Parathyroid adenoma (tissue), 2 donors: ENCODE data around the gene GGA3.
A peak's percentile ranks its signal among the peaks of the same experiment; 100 is the strongest.
"Not testable (repeated sequence)": the region's sequence is repeated elsewhere in the genome, so short reads cannot be mapped to it uniquely, and the experiment has no call there.

Experiments used
- H2AFZ ChIP-seq: fragments of 300-600 bp; sonication (generic); one replicate; pipeline ENCODE4 v1.7.0; 2017; ENCODE audit warnings: antibody characterized with exemption, mild to moderate bottlenecking
- H3K27ac ChIP-seq: fragments of 300-600 bp; sonication (generic); one replicate; pipeline ENCODE4 v1.7.0; 2017
- H3K27me3 ChIP-seq: fragments of 300-600 bp; sonication (generic); one replicate; pipeline ENCODE4 v1.7.0; 2017; ENCODE audit warnings: low read length; ENCODE audit not compliant: control insufficient read depth, insufficient read depth
- H3K36me3 ChIP-seq: fragments of 300-600 bp; sonication (generic); one replicate; pipeline ENCODE4 v1.7.0; 2017; ENCODE audit warnings: low read length; ENCODE audit not compliant: control insufficient read depth, insufficient read depth
- H3K4me1 ChIP-seq: fragments of 300-600 bp; sonication (generic); one replicate; pipeline ENCODE4 v1.7.0; 2017; ENCODE audit warnings: control low read depth
- H3K4me2 ChIP-seq: fragments of 300-600 bp; sonication (generic); one replicate; pipeline ENCODE4 v1.7.0; 2017; ENCODE audit warnings: low read length
- H3K4me3 ChIP-seq: fragments of 300-600 bp; sonication (generic); one replicate; pipeline ENCODE4 v1.7.0; 2017; ENCODE audit warnings: low read depth, low read length
- H3K79me2 ChIP-seq: fragments of 300-600 bp; sonication (generic); one replicate; pipeline ENCODE4 v1.7.0; 2017; ENCODE audit warnings: control low read depth
- H3K9ac ChIP-seq: fragments of 300-600 bp; sonication (generic); one replicate; pipeline ENCODE4 v1.7.0; 2017; ENCODE audit warnings: mild to moderate bottlenecking
- H3K9me3 ChIP-seq: fragments of 300-600 bp; sonication (generic); one replicate; pipeline ENCODE4 v1.7.0; 2017; ENCODE audit warnings: low read length; ENCODE audit not compliant: control insufficient read depth
- TF ChIP-seq, protein P1 (sequence below): fragments of 300-600 bp; sonication (generic); IDR thresholded peaks from one replicate; pipeline ENCODE4 v1.7.0; 2017; ENCODE audit warnings: antibody characterized with exemption, mild to moderate bottlenecking
- donor health status: primary hyperparathyroidism.

GGA3 gene

GRCh38 chr17:75265614-75266315 is 4.4 kb upstream of the GGA3 start:
- H3K9ac ChIP-seq: no peak overlapping the region
- H3K27ac ChIP-seq: no peak overlapping the region
- TF ChIP-seq, protein P1, sequence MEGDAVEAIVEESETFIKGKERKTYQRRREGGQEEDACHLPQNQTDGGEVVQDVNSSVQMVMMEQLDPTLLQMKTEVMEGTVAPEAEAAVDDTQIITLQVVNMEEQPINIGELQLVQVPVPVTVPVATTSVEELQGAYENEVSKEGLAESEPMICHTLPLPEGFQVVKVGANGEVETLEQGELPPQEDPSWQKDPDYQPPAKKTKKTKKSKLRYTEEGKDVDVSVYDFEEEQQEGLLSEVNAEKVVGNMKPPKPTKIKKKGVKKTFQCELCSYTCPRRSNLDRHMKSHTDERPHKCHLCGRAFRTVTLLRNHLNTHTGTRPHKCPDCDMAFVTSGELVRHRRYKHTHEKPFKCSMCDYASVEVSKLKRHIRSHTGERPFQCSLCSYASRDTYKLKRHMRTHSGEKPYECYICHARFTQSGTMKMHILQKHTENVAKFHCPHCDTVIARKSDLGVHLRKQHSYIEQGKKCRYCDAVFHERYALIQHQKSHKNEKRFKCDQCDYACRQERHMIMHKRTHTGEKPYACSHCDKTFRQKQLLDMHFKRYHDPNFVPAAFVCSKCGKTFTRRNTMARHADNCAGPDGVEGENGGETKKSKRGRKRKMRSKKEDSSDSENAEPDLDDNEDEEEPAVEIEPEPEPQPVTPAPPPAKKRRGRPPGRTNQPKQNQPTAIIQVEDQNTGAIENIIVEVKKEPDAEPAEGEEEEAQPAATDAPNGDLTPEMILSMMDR: no peak
- peaks cover 21% of the 10 kb centered on the region for H3K4me1 ChIP-seq
- H3K9me3 ChIP-seq: no peaks in the 10 kb centered on the region
- no peak overlapping the region for H3K4me2 ChIP-seq
- H2AFZ ChIP-seq: no peak overlapping the region
- no peaks in the 10 kb centered on the region for H3K36me3 ChIP-seq
- no peak overlapping the region for H3K4me3 ChIP-seq
- no peaks in the 10 kb centered on the region for H3K27me3 ChIP-seq
- H3K79me2 ChIP-seq: peaks cover 15% of the 10 kb centered on the region

- Histone ChIP-seq H3K27ac (no peak overlapping the region), H3K36me3 (no peaks in the 10 kb centered on the region), H3K27me3 (no peaks in the 10 kb centered on the region), H3K4me1 (peaks cover 22% of the 10 kb centered on the region), H2AFZ (no peak overlapping the region), H3K4me2 (peak overlapping the region; percentile 97), H3K9ac (no peak overlapping the region), H3K4me3 (no peak overlapping the region), H3K9me3 (no peaks in the 10 kb centered on the region), H3K79me2 (peaks cover 42% of the 10 kb centered on the region)
- TF ChIP-seq, protein P1: no peak
Observed at GRCh38 chr17:75263055-75263454, 1.6 kb upstream of the GGA3 start.

- peak overlapping the region; percentile 95 for H3K4me3 ChIP-seq
- peak overlapping the region; percentile 92 for H3K9ac ChIP-seq
- H3K79me2 ChIP-seq: peaks cover 49% of the 10 kb centered on the region
- H3K27me3 ChIP-seq: no peaks in the 10 kb centered on the region
- H3K27ac ChIP-seq: peak overlapping the region; percentile 98
- no peaks in the 10 kb centered on the region for H3K36me3 ChIP-seq
- no peaks in the 10 kb centered on the region for H3K9me3 ChIP-seq
- TF ChIP-seq, protein P1: no peak
- H3K4me2 ChIP-seq: peak overlapping the region; percentile 97
- H2AFZ ChIP-seq: peak overlapping the region; percentile 92
- H3K4me1 ChIP-seq: peaks cover 16% of the 10 kb centered on the region
Observed at GRCh38 chr17:75262112-75262606, 753 bp upstream of the GGA3 start.

GRCh38 chr17:75260641-75261335 is 618 bp downstream of the GGA3 start:
- TF ChIP-seq, protein P1: no peak
- Histone ChIP-seq H3K27me3 (no peaks in the 10 kb centered on the region), H3K27ac (peak overlapping the region; percentile 98), H3K36me3 (no peaks in the 10 kb centered on the region), H3K4me3 (peak overlapping the region; percentile 95), H3K4me2 (peak overlapping the region; percentile 97), H3K9ac (peak overlapping the region; percentile 92), H3K79me2 (peaks cover 54% of the 10 kb centered on the region), H3K4me1 (peaks cover 16% of the 10 kb centered on the region), H3K9me3 (no peaks in the 10 kb centered on the region), H2AFZ (peak overlapping the region; percentile 92)

GRCh38 chr17:75257228-75257627 is 4.2 kb downstream of the GGA3 start:
- H3K9ac ChIP-seq, H3K27ac ChIP-seq, H3K9me3 ChIP-seq, H3K27me3 ChIP-seq, H3K4me2 ChIP-seq, H3K36me3 ChIP-seq, H2AFZ ChIP-seq, H3K4me3 ChIP-seq, H3K4me1 ChIP-seq: not testable (repeated sequence)
- peaks cover 63% of the 10 kb centered on the region for H3K79me2 ChIP-seq

DNA sequence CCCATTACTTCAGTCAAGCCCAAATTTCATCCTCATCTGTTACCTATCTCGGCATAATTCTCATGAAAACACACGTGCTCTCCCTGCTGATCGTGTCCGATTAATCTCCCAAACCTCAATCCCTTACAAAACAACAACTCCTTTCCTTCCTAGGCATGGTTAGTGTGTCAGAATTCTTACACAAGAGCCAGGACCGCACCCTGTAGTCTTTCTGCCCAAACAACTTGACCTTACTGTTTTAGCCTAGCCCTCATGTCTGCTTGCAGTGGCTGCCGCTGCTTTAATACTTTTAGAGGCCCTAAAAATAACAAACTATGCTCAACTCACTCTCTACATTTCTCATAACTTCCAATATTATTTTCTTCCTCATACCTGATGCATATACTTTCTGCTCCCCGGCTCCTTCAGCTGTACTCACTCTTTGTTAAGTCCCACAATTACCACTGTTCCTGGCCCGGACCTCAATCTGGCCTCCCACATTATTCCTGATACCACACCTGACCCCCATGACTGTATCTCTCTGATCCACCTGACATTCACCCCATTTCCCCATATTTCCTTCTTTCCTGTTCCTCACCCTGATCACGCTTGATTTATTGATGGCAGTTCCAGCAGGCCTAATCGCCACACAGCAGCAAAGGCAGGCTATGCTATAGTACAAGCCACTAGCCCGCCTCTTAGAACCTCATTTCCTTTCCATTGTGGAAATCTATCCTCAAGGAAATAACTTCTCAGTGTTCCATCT is 5.3 kb downstream of the GGA3 start:
- H3K9me3 ChIP-seq, H3K4me3 ChIP-seq, H3K27ac ChIP-seq, H3K4me2 ChIP-seq, H3K27me3 ChIP-seq, H2AFZ ChIP-seq, H3K9ac ChIP-seq, H3K36me3 ChIP-seq, H3K4me1 ChIP-seq: not testable (repeated sequence)
- H3K79me2 ChIP-seq: peaks cover 64% of the 10 kb centered on the region
